ENCODE measurements around the gene IRF5.
"Not testable (repeated sequence)": the region's sequence is repeated elsewhere in the genome, so short reads cannot be mapped to it uniquely, and the experiment has no call there.

The IRF5 gene

DNA sequence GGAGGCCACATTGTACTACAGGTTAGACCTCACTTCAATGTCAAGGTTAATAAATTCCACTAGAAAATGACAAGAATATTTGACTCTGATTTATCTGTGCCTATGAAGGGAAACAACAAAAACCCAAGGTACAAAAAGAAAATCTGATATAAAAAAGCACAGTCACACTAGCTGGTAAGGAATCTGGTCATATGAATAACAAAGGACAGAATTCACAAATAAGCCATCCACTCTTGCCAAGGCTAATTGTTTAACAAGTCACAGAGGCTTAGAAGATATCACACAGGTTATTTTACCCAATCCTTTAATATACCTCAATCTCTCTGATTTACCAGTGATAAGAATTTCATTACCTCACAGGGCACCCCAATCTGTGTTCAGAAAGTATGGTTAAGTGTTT lies 47.9 kb downstream of the IRF5 start:
- no peak for DNase-seq (ENCODE audit: low read depth)
- no peak overlapping the region for H3K4me3 ChIP-seq (ENCODE audit: control insufficient read depth, low read depth, low read length)
- no peak for TF ChIP-seq CTCF (conservative IDR thresholded peaks at IDR 0.05; ENCODE audit: control insufficient read depth, insufficient read depth, low read depth, low read length)

DNA sequence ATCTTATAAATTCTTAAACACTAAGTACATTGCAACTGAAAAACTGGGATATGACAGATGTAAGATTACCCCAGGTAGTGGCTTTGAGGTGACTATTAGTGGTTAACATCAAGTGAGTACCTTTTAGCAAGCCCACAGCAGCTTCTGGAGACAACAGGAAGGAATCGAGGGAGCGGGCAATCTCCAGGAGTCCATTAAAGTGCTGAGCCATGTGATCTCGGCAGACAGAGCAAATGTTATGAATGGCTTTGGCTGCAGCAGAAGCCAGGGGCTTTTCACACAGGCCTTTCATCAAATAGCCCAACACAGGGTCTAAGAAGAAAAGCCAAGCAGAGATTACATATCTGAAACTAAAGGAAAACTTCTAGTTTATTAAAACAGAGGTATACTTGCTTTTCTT lies 48.9 kb downstream of the IRF5 start:
- no peak for DNase-seq (ENCODE audit: low read depth)
- no peak overlapping the region for H3K4me3 ChIP-seq (ENCODE audit: control insufficient read depth, low read depth, low read length)
- TF ChIP-seq CTCF (conservative IDR thresholded peaks at IDR 0.05; ENCODE audit: control insufficient read depth, insufficient read depth, low read depth, low read length), result no peak

DNA sequence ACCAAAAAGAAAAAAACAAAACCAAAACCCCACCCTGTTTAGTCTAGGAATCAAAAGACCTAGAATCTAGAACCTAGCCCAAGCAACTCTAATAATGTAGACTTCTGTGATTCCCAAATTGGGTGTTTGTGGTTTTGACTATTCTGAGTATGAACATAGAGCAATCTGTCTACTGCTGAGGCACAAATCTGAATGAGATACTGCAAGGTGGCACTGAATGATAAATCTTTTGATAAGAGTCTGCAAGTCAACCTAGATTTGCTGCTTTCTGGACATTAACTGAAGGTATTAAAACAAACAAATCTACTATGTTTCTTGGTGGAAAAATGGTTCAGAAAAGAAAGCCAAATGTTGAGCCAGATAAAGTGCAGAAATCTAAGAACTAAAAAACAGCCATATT lies 50.6 kb downstream of the IRF5 start:
- no peak for DNase-seq (ENCODE audit: low read depth)
- no peak for TF ChIP-seq CTCF (conservative IDR thresholded peaks at IDR 0.05; ENCODE audit: control insufficient read depth, insufficient read depth, low read depth, low read length)

GRCh38 chr7:128989961-128990360 lies 52.2 kb downstream of the IRF5 start:
- TF ChIP-seq CTCF (conservative IDR thresholded peaks at IDR 0.05; ENCODE audit: control insufficient read depth, insufficient read depth, low read depth, low read length), result no peak
- no peak for DNase-seq (ENCODE audit: low read depth)

More for the DNA sequence above, 50.6 kb downstream of the IRF5 start:
- no peak overlapping the region for H3K4me3 ChIP-seq (ENCODE audit: control insufficient read depth, low read depth, low read length)

DNA sequence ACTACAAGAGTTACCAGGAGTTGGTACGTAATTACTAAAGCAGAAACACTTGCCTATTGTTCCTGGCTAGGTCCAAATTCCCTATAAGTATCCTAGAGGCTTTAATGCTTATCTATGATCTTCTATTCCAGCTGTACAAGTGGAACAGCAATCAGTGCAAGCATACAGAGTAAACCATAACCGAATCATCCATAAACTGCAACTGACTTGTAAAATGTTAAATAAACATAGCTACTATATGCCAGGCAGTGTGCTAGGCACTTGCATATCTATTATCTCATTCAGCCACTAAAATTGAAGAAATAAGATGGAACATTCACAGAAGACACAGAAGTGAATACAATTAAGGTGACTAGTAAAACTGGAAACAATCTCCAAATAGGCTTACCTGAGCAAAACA lies 55.7 kb downstream of the IRF5 start:
- no peak for TF ChIP-seq CTCF (conservative IDR thresholded peaks at IDR 0.05; ENCODE audit: control insufficient read depth, insufficient read depth, low read depth, low read length)
- no peak overlapping the region for H3K4me3 ChIP-seq (ENCODE audit: control insufficient read depth, low read depth, low read length)
- no peak for DNase-seq (ENCODE audit: low read depth)

More at GRCh38 chr7:128989961-128990360, 52.2 kb downstream of the IRF5 start:
- H3K4me3 ChIP-seq (ENCODE audit: control insufficient read depth, low read depth, low read length), result no peak overlapping the region

GRCh38 chr7:128994560-128994959 lies 56.8 kb downstream of the IRF5 start:
- DNase-seq (ENCODE audit: low read depth); H3K4me3 ChIP-seq (ENCODE audit: control insufficient read depth, low read depth, low read length): not testable (repeated sequence)

GRCh38 chr7:128997181-128997580 lies 59.5 kb downstream of the IRF5 start:
- DNase-seq (ENCODE audit: low read depth), result no peak
- TF ChIP-seq CTCF (conservative IDR thresholded peaks at IDR 0.05; ENCODE audit: control insufficient read depth, insufficient read depth, low read depth, low read length), result no peak
- no peak overlapping the region for H3K4me3 ChIP-seq (ENCODE audit: control insufficient read depth, low read depth, low read length)

Measured in fibroblast of mammary gland (primary cell).